RCC 7860 (cell line): ENCODE results near the gene KLC1.
"Not testable (repeated sequence)": the region's sequence is repeated elsewhere in the genome, so short reads cannot be mapped to it uniquely, and the experiment has no call there.

Experiments
- DNase-seq: peaks from one replicate; pipeline ENCODE4 v3.0.0-alpha.2; 2015; ENCODE audit warnings: low spot score
- FAIRE-seq: peaks from 2 replicates; lab custom pipeline; 2012; peaks lifted over from hg19 to GRCh38; lab: Jason Lieb, UNC

KLC1 gene

GRCh38 chr14:103687712-103688111 is 58.7 kb downstream of the KLC1 start:
- FAIRE-seq (no peak), DNase-seq (no peak)

DNA sequence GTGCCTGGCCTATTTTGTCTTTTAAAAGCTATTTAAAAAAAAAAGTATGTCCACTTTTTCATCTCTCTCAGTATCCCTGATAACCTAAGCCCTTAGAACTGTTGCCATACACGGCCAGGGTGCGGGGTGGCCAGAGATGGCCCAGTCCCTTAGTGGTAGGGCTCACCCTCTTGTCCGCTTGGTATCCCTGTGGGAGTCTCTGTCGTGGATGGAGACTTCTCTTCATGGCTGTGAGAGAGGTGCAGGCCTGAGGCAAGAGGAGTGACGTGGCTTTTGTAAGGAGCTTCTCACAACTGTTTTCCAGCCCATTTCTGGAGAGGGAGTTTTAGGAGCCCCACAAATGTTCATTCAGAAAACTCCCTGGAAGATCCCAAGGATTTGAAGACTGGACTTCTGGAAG is 59.4 kb downstream of the KLC1 start:
- FAIRE-seq (no peak), DNase-seq (no peak)

DNA sequence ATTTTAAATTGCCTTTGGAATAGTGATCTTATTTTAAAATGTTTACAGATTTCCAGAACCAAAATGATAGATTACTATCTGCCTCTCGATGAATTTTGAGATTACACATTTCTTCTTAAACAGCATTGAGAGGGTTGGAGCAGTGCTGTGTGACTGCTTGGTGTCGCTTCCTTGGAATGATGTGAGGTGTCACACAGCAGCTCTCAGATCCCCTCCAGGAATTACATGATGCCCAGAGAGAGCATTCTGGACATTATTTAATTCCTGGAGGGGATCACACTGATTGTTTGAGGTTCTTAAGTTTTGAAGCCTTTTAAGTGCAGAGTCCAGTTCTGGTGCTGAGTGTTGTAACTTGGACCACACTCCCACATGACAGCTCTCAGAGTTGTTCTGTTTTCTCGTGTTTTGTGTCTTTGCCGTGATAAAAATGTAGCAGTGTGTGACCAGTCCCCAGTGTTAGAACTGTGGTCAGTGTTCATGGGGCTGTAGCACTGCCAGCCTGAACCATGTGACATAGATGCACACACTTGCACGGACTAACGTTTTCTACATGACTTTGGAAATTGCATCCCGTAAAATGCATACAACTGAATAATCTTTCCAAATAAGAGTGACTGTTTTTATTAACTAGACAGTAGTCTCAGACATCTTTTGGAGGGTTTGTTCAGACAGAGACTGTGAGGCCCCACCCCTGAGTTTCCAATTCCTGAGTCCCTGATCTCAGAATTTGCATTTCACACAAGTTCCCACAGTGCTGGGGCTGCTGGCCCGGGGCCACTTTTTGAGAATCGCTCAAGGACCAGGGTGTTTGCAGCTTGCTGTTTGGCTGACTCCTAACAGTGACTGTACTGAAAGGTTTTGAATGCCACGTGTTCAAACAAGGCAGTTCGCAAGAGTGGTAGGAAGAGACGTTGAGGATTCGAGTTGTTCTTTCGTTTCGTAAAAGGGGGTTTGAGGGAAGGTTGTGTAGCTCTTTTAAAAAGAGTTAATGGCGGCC is 60.2 kb downstream of the KLC1 start:
- FAIRE-seq (no peak), DNase-seq (no peak)

DNA sequence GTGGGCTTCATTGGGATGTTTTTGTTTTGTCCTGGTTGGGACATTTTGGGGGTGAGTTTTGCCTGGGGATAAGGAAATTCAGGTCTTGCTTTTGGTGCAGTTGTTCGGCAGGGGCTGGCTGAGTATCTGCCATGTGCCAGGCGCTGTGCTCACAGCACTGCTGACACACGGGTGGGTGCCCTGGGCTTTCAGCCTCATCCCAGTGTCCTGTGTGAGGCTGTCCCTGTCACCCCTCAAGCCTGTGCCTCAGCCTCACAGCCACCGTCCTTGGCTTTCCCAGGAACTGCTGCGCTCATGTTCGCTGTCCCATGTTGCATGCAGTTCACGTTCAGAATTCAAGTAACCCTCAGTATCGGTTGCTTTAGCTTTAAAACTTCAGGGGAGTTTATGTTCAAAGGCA is 61.3 kb downstream of the KLC1 start:
- DNase-seq: no peak
- FAIRE-seq: no peak

DNA sequence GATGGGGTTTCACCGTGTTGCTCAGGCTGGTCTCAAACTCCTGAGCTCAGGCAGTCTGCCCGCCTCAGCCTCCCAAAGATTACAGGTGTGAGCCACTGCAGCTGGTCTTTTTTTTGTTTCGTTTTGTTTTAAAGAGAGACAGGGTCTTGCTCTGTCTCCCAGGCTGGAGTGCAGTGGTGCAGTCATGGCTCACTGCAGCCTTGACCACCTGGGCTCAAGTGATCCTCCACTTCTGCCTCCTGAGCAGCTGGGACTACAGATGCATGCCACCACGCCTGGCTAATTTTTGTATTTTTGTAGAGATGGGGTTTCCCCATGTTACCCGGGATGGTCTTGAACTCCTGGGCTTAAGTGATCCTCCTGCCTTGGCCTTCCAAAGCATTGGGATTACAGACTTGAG is 62.6 kb downstream of the KLC1 start:
- DNase-seq, FAIRE-seq: not testable (repeated sequence)

DNA sequence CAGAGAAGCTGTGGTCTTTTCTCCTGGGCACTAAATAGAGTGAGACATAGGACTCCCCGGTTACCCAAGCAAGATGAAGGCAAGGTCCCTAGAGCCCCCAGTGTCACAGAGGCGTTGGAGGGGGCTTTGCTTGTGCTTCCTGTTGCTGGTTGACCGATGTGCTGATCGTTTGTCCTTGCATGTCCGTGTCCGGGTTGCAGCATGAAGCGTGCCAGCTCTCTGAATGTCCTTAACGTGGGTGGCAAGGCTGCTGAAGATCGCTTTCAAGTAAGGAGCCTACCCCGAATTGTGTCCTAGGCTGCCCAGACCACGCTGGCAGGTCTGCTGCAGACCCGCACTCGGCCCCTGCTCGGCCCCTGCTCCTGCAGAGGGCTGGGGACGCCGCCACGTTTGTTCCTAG is 63.1 kb downstream of the KLC1 start:
- DNase-seq: no peak
- FAIRE-seq: no peak

GRCh38 chr14:103692871-103693270 is 63.9 kb downstream of the KLC1 start:
- no peak for DNase-seq
- FAIRE-seq: no peak

DNA sequence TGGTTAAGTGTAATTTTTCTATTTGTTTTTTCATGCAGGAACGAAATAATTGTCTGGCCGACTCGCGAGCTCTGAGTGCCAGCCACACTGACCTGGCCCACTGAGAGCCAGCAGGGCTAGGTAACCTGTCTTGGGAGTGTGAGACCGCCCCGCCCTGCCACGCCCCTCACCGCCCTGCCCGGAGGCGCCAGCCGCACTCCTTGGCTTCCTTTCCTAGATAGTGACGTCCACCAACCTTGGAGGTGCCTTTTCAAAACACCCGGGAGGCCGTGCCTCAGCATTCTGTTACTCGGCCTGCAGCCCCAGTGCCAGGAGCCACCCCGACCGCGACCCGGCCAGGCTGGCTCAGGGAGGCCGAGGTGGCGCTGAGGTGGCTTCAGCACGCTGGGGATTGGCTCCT is 64.5 kb downstream of the KLC1 start:
- DNase-seq (no peak), FAIRE-seq (no peak)

DNA sequence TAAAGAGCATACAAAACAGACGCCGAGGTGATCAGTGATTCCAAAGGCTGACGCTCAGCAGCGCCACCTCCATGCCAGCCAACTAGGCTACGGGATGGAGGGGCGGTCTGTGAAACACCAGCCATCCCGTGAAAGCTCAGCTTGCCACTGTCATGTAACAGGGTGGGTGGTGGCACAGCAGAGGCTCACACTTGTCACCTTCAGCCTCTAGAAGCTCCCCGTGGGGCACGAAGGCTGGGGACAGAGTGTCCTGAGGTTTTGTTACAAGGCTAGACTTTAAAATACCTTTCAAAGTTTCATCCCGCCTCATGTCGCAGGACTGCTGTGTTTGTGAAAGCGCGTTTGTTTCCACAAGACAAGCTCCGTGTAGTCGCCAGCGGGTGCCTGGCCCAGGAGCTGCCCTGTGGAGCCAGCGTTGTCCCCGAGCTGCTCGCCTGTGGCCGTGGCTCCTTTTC is 65.6 kb downstream of the KLC1 start:
- no peak for FAIRE-seq
- no peak for DNase-seq

GRCh38 chr14:103695296-103696069 is 66.5 kb downstream of the KLC1 start:
- DNase-seq (no peak), FAIRE-seq (no peak)

- FAIRE-seq (no peak), DNase-seq (no peak)
These were observed 67.0 kb downstream of the KLC1 start for GRCh38 chr14:103696070-103696402.

GRCh38 chr14:103696466-103697071 is 67.6 kb downstream of the KLC1 start:
- FAIRE-seq: no peak

GRCh38 chr14:103697206-103697602 is 68.2 kb downstream of the KLC1 start:
- no peak for FAIRE-seq
- no peak for DNase-seq

More at GRCh38 chr14:103696466-103697071, 67.6 kb downstream of the KLC1 start:
- no peak for DNase-seq

GRCh38 chr14:103697603-103698379 is 68.8 kb downstream of the KLC1 start:
- FAIRE-seq (no peak), DNase-seq (no peak)

- DNase-seq: no peak
- FAIRE-seq: no peak
These were observed 69.6 kb downstream of the KLC1 start for GRCh38 chr14:103698380-103699260.

DNA sequence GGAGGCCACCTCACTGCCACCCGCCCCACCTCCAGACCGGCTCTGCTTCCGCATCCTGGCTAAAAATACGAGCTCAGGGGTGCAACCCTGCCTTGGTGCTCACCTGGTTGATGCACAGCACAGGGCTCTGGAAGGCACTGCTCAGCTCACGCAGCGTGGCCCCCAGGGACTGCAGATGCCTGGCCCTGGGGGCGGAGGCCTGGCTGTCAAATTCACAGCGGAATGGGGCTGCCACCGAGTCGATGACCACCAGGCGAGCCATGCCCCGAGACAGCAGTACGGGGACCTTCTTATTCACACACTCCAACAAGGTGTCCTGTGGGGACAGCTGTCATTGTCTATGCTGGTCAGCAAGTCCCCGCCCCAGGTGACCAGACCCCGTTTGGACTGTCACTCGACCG is 70.2 kb downstream of the KLC1 start:
- FAIRE-seq (no peak), DNase-seq (no peak)

GRCh38 chr14:103699901-103700752 is 71.1 kb downstream of the KLC1 start:
- DNase-seq (no peak), FAIRE-seq (no peak)

DNA sequence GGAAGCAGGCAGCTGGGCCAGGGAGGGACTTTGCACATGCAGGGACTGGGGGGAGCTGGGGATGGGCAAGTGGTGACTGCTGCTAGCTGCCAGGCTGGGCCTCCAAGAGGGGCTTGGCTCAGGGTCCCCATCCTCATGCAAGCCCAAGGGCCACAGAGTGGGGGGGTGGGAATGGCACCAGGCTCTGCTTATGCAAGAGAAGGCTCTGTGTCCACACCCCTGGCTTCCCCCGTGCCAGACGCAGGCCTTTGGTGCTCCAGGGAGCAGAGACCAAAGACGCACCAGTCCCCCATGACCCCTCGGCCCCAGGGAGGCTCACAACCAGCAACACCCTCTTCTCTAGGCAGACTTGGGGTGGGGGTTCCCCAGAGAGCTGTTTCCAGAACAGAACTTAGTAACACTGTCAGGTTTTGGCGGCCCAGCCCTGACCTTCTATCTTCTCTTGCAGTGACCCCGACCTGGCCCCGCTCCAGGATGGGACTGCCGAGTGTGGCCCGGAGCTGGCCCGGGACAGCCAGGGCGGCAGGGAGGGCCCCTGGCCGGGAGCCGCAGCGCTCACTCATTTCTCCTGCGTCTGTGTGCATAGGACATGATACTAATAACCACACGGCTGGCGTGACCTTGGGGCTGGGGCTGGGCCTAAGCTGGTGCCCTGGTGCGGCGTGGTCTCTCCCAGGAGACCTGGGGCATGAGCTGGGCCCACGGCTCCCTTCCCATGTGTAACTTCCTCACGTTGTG is 71.9 kb downstream of the KLC1 start:
- FAIRE-seq: no peak
- no peak for DNase-seq
